K562 (cell line): Measurements from ENCODE around the gene CHMP4B. TPM values are rescaled to one million over a fixed set of nuclear protein-coding genes. Genes with fewer than 3 reads are reported as not detected.

Source experiments
- ARID1B ChIP-seq: fragments of 450-650 bp; IDR thresholded peaks from 2 replicates; pipeline ENCODE4 v1.6.1; 2016; ENCODE audit warnings: antibody characterized with exemption, mild to moderate bottlenecking, inconsistent platforms
- ARNT ChIP-seq, 2 experiments: fragments of 450-650 bp; IDR thresholded peaks; 2 replicates each; pipeline ENCODE4 v1.6.1; 2016; ENCODE audit warnings: mild to moderate bottlenecking in 1 of 2
- DPF2 ChIP-seq: fragments of 450-650 bp; IDR thresholded peaks from 2 replicates; pipeline ENCODE4 v1.6.1; 2016
- ESRRA ChIP-seq: fragments of 450-650 bp; IDR thresholded peaks from 2 replicates; pipeline ENCODE4 v1.6.1; 2014; ENCODE audit warnings: low read depth, mild to moderate bottlenecking, moderate library complexity, borderline replicate concordance
- GABPB1 ChIP-seq: sonication (generic); formaldehyde crosslinking; IDR thresholded peaks from 2 replicates; pipeline ENCODE4 v1.8.0; 2022; ENCODE audit warnings: mild to moderate bottlenecking, missing genetic modification reagents
- HDAC8 ChIP-seq: fragments of 450-650 bp; IDR thresholded peaks from 2 replicates; pipeline ENCODE4 v1.6.1; 2016; ENCODE audit warnings: mild to moderate bottlenecking, missing genetic modification characterization, moderate library complexity, missing compliant biosample characterization
- KLF10 ChIP-seq: fragments of 250-450 bp; sonication (Bioruptor Pico); IDR thresholded peaks from 2 replicates; pipeline ENCODE4 v1.6.1; 2021; ENCODE audit warnings: matching md5 sums
- MED1 ChIP-seq: sonication (generic); formaldehyde crosslinking; IDR thresholded peaks from 2 replicates; pipeline ENCODE4 v1.8.1; 2023; ENCODE audit warnings: missing genetic modification reagents, borderline replicate concordance
- NFATC3 ChIP-seq: fragments of 450-650 bp; IDR thresholded peaks from 2 replicates; pipeline ENCODE4 v1.6.1; 2017; ENCODE audit warnings: mild to moderate bottlenecking
- SAP30 ChIP-seq: fragments of 200-600 bp; sonication (generic); IDR thresholded peaks from 2 replicates; pipeline ENCODE4 v1.6.1; 2012; ENCODE audit warnings: borderline replicate concordance, low read depth, mild to moderate bottlenecking, moderate library complexity, low read length, control low read depth, inconsistent platforms; ENCODE audit not compliant: insufficient read depth, poor library complexity, severe bottlenecking
- STAT5A ChIP-seq: IDR thresholded peaks from 2 replicates; pipeline ENCODE4 v1.6.1; 2012; ENCODE audit warnings: low read length, inconsistent platforms, borderline replicate concordance
- ZNF57 ChIP-seq: fragments of 450-650 bp; formaldehyde crosslinking; IDR thresholded peaks from 2 replicates; pipeline ENCODE4 v1.4.0; 2020; ENCODE audit warnings: mild to moderate bottlenecking, moderate library complexity
- ZNF764 ChIP-seq: fragments of 250-450 bp; sonication (Bioruptor Pico); IDR thresholded peaks from 2 replicates; pipeline ENCODE4 v1.4.0; 2020; ENCODE audit warnings: low read depth, mild to moderate bottlenecking, moderate library complexity
- polyA plus RNA-seq, 8 experiments: library from polyadenylated mRNA; depleted of rRNA in 4 of 8; stranded (reverse) in 5 of 8; unstranded in 3 of 8; fragments of >200 nt; fragmentation: Nextera tagmentation in 2 of 8; fragmentation: Illumina TruSeq in 1 of 8; extraction: Ambion mirVana in 2 of 8; extraction: Trizol in 1 of 8; gene quantifications; 2 replicates each; pipeline versions ENCODE4 v1.2.1 to v1.2.3, GENCODE V29; 2011 to 2014; ENCODE audit warnings: inconsistent platforms in 1 of 8, missing spikeins in 1 of 8
- total RNA-seq, 7 experiments: library from RNA; depleted of rRNA in 6 of 7; stranded (reverse); fragments of >200 nt in 6 of 7; fragmentation: Illumina TruSeq in 2 of 7; extraction: Trizol in 2 of 7; gene quantifications; 2 replicates each; pipeline versions ENCODE4 v1.2.1 to v1.2.3, GENCODE V29; 2011 to 2021; ENCODE audit warnings: low replicate concordance in 1 of 7
- TF ChIP-seq, protein P1 (sequence below), 2 experiments: fragments of 450-650 bp; conservative IDR thresholded peaks; 2 replicates each; pipeline ENCODE4 v1.6.1; 2017; ENCODE audit warnings: mild to moderate bottlenecking in 2 of 2, moderate library complexity in 2 of 2
- TF ChIP-seq, protein P2 (sequence below): fragments of 450-650 bp; conservative IDR thresholded peaks from 2 replicates; pipeline ENCODE4 v1.6.1; 2016; ENCODE audit warnings: missing genetic modification characterization, low read depth, mild to moderate bottlenecking, missing compliant biosample characterization, moderate library complexity
- TF ChIP-seq, protein P3 (sequence below): fragments of 200-800 bp; sonication (Bioruptor generic); IDR thresholded peaks from 2 replicates; pipeline ENCODE4 v1.6.1; 2017; ENCODE audit warnings: missing genetic modification characterization, missing compliant biosample characterization
- TF ChIP-seq, protein P4 (sequence below): fragments of 450-650 bp; IDR thresholded peaks from 2 replicates; pipeline ENCODE4 v1.6.1; 2016; ENCODE audit warnings: missing biosample characterization, missing genetic modification characterization

CHMP4B gene
- total and polyA plus RNA-seq, 9 of the 15 experiments (the other 6 are each of a cell fraction or from before 2014, with no cell fraction given), result 1.8 to 64.7 (median 31.8) TPM

DNA sequence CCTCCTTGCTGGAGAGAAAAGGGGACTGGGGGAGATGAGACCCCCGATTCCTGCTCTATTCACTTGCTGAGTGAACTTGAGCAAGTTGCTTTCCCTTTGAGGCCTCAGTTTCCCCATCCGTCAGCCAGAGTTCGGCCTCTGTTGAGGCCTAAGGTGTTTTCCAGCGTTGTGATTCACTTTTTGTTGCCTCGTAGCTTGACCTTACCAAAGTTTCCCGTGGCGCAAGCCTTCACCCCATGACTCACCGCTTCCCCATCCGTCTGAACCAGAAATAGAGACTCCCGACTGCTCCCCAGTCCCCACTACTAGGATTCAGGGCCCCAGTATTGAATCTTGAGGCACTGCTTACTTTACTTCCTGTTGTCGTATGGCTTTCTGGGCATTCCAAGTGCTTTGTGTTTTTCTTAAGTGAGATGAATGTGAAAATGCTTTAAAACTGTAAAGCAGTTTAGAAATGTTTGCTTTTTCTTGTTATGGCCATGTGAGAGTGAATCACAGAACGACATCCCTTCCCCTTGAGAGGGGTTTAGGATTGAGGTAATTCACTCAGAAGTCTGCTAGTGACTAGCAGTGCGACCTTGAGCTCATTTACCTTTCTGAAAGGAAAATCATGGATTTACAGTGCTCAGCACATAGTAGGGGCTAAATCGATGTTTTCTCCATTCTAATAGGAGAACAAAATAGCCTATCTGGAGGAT is 1.2 kb downstream of the CHMP4B start (continued):
- TF ChIP-seq, protein P1, sequence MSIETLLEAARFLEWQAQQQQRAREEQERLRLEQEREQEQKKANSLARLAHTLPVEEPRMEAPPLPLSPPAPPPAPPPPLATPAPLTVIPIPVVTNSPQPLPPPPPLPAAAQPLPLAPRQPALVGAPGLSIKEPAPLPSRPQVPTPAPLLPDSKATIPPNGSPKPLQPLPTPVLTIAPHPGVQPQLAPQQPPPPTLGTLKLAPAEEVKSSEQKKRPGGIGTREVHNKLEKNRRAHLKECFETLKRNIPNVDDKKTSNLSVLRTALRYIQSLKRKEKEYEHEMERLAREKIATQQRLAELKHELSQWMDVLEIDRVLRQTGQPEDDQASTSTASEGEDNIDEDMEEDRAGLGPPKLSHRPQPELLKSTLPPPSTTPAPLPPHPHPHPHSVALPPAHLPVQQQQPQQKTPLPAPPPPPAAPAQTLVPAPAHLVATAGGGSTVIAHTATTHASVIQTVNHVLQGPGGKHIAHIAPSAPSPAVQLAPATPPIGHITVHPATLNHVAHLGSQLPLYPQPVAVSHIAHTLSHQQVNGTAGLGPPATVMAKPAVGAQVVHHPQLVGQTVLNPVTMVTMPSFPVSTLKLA (conservative IDR thresholded peaks at IDR 0.05), result peak; percentile 21 to 30; a peak in 1 of 4 replicates
- no peak for TF ChIP-seq ZNF57 (CRISPR knock-in tag)
- peak; percentile 36; the same call in 1 of the 2 replicates for TF ChIP-seq GABPB1 (CRISPR knock-in tag)
- TF ChIP-seq STAT5A, result no peak
- TF ChIP-seq, protein P2, sequence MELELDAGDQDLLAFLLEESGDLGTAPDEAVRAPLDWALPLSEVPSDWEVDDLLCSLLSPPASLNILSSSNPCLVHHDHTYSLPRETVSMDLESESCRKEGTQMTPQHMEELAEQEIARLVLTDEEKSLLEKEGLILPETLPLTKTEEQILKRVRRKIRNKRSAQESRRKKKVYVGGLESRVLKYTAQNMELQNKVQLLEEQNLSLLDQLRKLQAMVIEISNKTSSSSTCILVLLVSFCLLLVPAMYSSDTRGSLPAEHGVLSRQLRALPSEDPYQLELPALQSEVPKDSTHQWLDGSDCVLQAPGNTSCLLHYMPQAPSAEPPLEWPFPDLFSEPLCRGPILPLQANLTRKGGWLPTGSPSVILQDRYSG, result no peak
- TF ChIP-seq SAP30, result no peak
- TF ChIP-seq, protein P3, sequence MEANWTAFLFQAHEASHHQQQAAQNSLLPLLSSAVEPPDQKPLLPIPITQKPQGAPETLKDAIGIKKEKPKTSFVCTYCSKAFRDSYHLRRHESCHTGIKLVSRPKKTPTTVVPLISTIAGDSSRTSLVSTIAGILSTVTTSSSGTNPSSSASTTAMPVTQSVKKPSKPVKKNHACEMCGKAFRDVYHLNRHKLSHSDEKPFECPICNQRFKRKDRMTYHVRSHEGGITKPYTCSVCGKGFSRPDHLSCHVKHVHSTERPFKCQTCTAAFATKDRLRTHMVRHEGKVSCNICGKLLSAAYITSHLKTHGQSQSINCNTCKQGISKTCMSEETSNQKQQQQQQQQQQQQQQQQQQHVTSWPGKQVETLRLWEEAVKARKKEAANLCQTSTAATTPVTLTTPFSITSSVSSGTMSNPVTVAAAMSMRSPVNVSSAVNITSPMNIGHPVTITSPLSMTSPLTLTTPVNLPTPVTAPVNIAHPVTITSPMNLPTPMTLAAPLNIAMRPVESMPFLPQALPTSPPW, result no peak
- TF ChIP-seq ESRRA, result no peak
- TF ChIP-seq ARID1B, result peak; percentile 46; the same call in 1 of the 2 replicates
- TF ChIP-seq, protein P4, sequence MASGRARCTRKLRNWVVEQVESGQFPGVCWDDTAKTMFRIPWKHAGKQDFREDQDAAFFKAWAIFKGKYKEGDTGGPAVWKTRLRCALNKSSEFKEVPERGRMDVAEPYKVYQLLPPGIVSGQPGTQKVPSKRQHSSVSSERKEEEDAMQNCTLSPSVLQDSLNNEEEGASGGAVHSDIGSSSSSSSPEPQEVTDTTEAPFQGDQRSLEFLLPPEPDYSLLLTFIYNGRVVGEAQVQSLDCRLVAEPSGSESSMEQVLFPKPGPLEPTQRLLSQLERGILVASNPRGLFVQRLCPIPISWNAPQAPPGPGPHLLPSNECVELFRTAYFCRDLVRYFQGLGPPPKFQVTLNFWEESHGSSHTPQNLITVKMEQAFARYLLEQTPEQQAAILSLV (tag), result no peak
- TF ChIP-seq ARNT (IDR thresholded peaks at IDR 0.05), result no peak
- peak; percentile 53; the same call in 1 of the 2 replicates for TF ChIP-seq DPF2
- TF ChIP-seq ZNF764 (CRISPR knock-in tag), result no peak
- no peak for TF ChIP-seq HDAC8
- no peak for TF ChIP-seq MED1 (CRISPR knock-in tag)
- TF ChIP-seq KLF10 (CRISPR knock-in tag), result no peak
- 0 out of 2 replicates have a peak, but pooled peaks have one; percentile 10 for TF ChIP-seq NFATC3
